DMS114 treated with DMSO at 0.1 percent for 48 hours (cell line): ENCODE data around the gene NAA38.
"Not testable (repeated sequence)": the region's sequence is repeated elsewhere in the genome, so short reads cannot be mapped to it uniquely, and the experiment has no call there.

Source experiments
- DNase-seq: peaks from one replicate; lab custom pipeline; 2025; ENCODE audit not compliant: unreplicated experiment; lab: John Stamatoyannopoulos, UW

The NAA38 gene

GRCh38 chr17:7882068-7882467, 24.7 kb upstream of the NAA38 start:
- DNase-seq: no peak

GRCh38 chr17:7881276-7882054, 24.1 kb upstream of the NAA38 start:
- no peak for DNase-seq

GRCh38 chr17:7880076-7880868, 22.9 kb upstream of the NAA38 start:
- DNase-seq: no peak

DNA sequence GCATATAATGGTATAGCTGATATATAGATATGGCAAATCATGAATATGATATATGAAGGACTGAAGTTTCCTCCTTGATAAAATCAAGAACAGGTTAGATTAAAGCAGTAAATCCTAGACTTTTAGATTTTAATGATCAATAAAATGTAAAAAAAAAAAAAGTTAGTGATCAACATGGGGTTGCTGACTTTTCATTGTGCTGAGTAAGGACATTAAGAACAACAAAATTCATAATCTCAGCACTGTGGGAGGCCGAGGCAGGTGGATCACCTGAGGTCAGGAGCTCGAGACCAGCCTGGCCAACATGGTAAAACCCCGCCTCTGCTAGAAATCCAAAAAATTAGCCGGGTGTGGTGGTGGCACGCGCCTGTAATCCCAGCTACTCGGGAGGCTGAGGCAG, 20.9 kb upstream of the NAA38 start:
- DNase-seq: no peak

GRCh38 chr17:7875804-7876370, 18.5 kb upstream of the NAA38 start:
- no peak for DNase-seq

DNA sequence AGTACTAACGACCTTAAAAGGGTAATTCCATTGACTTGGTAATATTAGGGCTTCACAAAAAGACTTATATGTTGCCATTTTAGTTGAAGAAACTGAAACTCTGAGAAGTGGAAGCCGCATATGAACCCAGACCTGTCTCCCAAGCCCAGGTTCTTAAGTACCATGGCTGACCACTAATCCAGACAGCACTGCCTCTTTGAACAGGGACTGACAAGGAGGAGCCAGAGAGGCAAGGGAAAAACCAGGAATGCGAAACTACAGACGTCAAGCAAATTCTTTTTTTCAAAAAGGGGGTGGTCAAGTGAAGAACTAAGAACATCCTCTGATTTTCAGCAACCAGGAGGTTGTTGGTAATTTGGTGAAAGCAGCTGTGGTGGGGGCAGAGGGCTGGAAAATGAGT, 15.7 kb upstream of the NAA38 start:
- DNase-seq: no peak

DNA sequence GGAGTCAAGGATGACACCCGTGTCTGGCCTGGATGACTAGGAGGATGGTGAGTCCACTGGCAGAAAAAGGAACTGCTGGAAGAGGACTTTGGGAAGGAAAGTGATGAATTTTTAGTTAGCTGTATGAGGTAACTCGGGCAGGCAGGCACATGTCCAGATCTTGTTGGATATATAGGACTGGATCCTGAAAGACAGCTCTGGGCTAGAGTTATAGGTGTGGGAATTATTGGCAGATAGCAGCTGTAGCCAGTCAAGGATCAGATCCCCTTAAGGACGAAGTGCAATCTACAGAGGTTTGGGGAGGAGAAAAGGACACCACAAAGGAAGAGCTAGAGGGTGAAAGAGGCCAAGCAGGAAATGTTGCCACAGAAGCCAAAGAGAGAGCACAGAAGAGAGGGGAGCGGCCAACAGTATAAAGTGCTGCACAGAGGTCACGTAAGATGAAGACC, 10.5 kb upstream of the NAA38 start:
- no peak for DNase-seq

- no peak for DNase-seq
These were observed 7.8 kb upstream of the NAA38 start for GRCh38 chr17:7864995-7865650.

GRCh38 chr17:7864384-7864783, 7.0 kb upstream of the NAA38 start:
- DNase-seq: not testable (repeated sequence)

GRCh38 chr17:7862692-7863437, 5.5 kb upstream of the NAA38 start:
- no peak for DNase-seq

GRCh38 chr17:7859028-7859427, 1.7 kb upstream of the NAA38 start:
- no peak for DNase-seq

DNA sequence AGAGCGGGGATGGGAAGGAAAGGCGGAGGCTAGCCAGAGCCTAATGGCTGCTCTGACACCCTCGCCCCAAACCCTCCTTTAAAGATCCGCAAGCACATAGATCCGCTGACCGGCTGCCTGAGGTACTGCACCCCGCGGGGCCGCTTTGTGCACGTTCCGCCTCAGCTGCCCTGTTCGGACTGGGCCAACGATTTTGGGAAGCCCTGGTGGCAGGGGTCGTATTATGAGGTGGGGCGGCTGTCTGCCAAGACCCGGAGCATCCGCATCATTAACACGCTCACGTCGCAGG, 1.1 kb upstream of the NAA38 start:
- DNase-seq: peak; percentile 36

- DNase-seq: peak; percentile 96
These were observed 558 bp upstream of the NAA38 start, which contains the start of gene CYB5D1 for GRCh38 chr17:7857713-7858521. Gene CYB5D1 (plus strand): TSS chr17:7858003. CDS start chr17:7858135, 132 bp downstream.

DNA sequence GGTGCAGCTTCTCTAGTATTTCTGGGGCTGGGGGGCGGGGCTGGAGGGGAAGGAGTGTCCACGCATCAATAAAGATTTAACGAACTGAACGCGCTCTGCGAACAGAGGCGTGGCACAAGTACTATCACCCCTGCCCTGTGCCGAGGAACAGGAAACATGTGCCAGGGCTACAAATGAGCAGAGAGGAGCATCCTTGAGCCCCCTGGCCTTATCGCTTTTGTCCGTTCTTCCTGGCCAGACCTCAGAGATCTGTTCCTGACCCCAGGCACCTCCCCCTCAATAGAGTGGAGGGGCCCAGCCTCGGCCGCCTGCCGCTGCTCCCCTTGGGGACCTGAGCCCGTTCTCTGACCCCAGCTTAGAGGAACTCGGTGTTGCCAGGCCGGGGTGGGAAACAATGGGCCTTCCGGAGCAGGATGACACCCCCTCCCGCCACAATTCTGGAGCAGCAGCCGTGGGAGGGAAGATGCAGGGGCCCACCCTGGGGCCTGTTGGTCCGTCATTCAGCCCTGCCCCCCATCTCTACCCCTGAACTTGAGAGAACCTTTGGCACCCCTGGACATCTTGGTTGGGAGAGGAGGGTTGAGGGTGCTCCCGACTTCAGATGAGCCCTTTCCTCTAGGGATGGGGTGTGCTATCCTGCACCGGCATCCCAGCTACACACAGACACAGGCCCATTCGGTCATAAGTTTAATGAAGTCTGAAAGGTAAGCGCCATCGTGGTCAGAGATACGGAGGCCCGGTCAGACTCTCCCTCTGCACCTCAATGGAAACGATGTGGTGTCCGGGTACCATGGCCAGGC, 1.1 kb downstream of the NAA38 start:
- peak; percentile 35 for DNase-seq

DNA sequence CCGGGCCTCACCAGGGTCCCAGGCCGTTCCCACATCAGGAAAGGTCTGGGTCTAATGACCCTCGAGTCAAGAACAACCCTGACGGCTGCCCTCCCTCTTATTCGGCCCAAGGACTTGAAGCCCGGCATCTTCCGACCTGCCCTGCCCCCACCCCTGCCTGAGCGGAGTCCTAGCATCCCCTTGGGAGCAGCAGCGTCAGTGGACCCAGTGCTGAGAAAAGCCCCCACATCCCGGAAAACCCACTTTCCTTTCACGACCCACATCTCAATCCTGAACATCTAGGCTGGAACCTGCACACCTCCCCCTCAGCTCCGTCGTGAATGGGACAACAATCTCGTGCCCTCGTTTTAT, 1.7 kb downstream of the NAA38 start:
- no peak for DNase-seq

DNA sequence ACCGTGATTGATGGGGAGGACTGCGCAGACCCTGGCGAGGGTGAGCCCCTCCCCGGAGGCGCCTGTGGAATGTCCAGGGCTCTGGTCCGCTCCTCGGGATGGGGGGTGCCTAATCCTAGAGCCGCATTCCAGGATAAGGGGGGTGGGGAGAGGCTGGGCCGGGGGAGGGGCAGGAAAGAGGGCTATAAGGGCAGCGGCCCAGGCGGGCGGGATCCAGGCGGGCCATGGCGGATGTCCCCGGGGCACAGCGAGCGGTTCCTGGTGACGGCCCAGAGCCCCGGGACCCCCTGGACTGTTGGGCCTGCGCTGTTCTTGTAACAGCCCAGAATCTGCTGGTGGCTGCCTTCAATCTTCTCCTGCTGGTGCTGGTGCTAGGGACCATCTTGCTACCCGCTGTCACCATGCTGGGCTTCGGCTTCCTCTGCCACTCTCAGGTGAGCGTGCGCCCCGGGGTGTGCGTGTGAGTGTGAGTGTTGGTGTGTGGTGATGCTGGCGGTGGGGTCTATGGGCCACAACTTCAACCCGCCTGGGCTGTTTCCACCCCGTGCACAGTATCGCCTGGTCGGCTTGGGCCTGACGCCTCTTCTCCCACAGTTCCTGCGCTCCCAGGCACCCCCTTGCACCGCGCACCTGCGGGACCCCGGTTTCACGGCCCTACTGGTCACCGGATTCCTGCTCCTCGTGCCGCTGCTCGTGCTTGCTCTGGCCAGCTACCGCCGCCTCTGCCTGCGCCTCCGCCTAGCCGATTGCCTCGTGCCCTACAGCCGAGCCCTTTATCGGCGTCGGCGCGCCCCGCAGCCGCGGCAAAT, 2.3 kb downstream of the NAA38 start, which contains the start of gene TMEM88:
TMEM88 (plus strand) TSS at position 216 of the 809 bp plus-strand sequence; CDS start at position 225, 9 bp downstream.
- no peak for DNase-seq

DNA sequence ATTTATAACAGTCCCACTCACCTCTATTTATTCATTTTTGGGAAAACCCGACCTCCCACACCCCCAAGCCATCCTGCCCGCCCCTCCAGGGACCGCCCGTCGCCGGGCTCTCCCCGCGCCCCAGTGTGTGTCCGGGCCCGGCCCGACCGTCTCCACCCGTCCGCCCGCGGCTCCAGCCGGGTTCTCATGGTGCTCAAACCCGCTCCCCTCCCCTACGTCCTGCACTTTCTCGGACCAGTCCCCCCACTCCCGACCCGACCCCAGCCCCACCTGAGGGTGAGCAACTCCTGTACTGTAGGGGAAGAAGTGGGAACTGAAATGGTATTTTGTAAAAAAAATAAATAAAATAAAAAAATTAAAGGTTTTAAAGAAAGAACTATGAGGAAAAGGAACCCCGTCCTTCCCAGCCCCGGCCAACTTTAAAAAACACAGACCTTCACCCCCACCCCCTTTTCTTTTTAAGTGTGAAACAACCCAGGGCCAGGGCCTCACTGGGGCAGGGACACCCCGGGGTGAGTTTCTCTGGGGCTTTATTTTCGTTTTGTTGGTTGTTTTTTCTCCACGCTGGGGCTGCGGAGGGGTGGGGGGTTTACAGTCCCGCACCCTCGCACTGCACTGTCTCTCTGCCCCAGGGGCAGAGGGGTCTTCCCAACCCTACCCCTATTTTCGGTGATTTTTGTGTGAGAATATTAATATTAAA, 3.1 kb downstream of the NAA38 start:
- no peak for DNase-seq

DNA sequence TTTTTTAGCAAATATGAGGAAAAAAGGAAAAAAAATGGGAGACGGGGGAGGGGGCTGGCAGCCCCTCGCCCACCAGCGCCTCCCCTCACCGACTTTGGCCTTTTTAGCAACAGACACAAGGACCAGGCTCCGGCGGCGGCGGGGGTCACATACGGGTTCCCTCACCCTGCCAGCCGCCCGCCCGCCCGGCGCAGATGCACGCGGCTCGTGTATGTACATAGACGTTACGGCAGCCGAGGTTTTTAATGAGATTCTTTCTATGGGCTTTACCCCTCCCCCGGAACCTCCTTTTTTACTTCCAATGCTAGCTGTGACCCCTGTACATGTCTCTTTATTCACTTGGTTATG, 3.7 kb downstream of the NAA38 start:
- DNase-seq: peak; percentile 26
